GM12878 (cell line): Measurements from ENCODE around the gene GSG1L. TPM values are rescaled to one million over a fixed set of nuclear protein-coding genes. Genes with fewer than 3 reads are reported as not detected.

Experiments used
- ATAC-seq: fragments of 200-7000 bp; cut with Tn5 transposase; 3 replicates; pipeline ENCODE4 v1.9.1; 2020; ENCODE audit warnings: mild to moderate bottlenecking, moderate library complexity
- BruUV-seq: library from RNA; stranded (reverse); fragments of 400-500 nt; replicated peaks from 2 replicates; lab custom pipeline; 2021; lab: Mats Ljungman, UMichigan
- CTCF ChIA-PET: fragments of 300-600 bp; sonication (Branson Sonifier 250); formaldehyde crosslinking; extraction: SDS; loops from one replicate; lab custom pipeline; 2021; ENCODE audit warnings: inconsistent platforms; lab: Yijun Ruan, JAX
- POLR2A ChIA-PET: fragments of 350-600 bp; formaldehyde crosslinking; extraction: SDS; loops from one replicate; lab custom pipeline; 2021; ENCODE audit warnings: inconsistent platforms; lab: Charles Lee
- RAD21 ChIA-PET: fragments of 300-600 bp; sonication (Branson Sonifier 250); formaldehyde crosslinking; loops from one replicate; lab custom pipeline; 2023; ENCODE audit warnings: antibody characterized with exemption; ENCODE audit not compliant: unreplicated experiment; lab: Charles Lee
- SMC1A ChIA-PET: fragments of 300-600 bp; sonication (Branson Sonifier 250); formaldehyde crosslinking; loops from one replicate; lab custom pipeline; 2023; ENCODE audit not compliant: unreplicated experiment, uncharacterized antibody; lab: Charles Lee
- DNase-seq: peaks from one replicate; pipeline ENCODE4 v3.0.0-alpha.2; 2011; ENCODE audit warnings: low read depth, low spot score
- FAIRE-seq: peaks from 3 replicates; lab custom pipeline; 2011; peaks lifted over from hg19 to GRCh38; lab: Jason Lieb, UNC
- H2AFZ ChIP-seq: 2 replicates; pipeline ENCODE4 v1.6.0; 2011; ENCODE audit warnings: low read depth, low read length, control low read depth; ENCODE audit not compliant: control insufficient read depth
- H3K27ac ChIP-seq: 2 replicates; pipeline ENCODE4 v1.5.1; 2011; ENCODE audit warnings: control low read depth; ENCODE audit not compliant: control insufficient read depth, insufficient read depth
- H3K27me3 ChIP-seq, 2 experiments: replicated peaks in 1 of 2; 2 replicates each; pipeline versions ENCODE4 v1.6.0 to v1.6.1; 2011; ENCODE audit warnings: low read length in 1 of 2; ENCODE audit not compliant: control insufficient read depth in 2 of 2, insufficient read depth in 2 of 2
- H3K36me3 ChIP-seq, 2 experiments: 2 replicates each; pipeline ENCODE4 v1.5.1; 2011; ENCODE audit warnings: low read length in 1 of 2; ENCODE audit not compliant: control insufficient read depth in 2 of 2, insufficient read depth in 2 of 2
- H3K4me1 ChIP-seq: 2 replicates; pipeline ENCODE4 v1.6.1; 2011; ENCODE audit warnings: mild to moderate bottlenecking, low read length, moderate library complexity, mixed read lengths; ENCODE audit not compliant: control insufficient read depth, insufficient read depth
- H3K4me2 ChIP-seq: 2 replicates; pipeline ENCODE4 v1.6.0; 2011; ENCODE audit warnings: control low read depth; ENCODE audit not compliant: control insufficient read depth, insufficient read depth
- H3K4me3 ChIP-seq: fragments of 200-600 bp; sonication (generic); 2 replicates; pipeline ENCODE4 v1.5.1; 2016
- H3K79me2 ChIP-seq: 2 replicates; pipeline ENCODE4 v1.6.0; 2011; ENCODE audit warnings: low read length; ENCODE audit not compliant: control insufficient read depth, insufficient read depth
- H3K9ac ChIP-seq: 2 replicates; pipeline ENCODE4 v1.8.0; 2011; ENCODE audit warnings: low read length, control low read depth, mixed read lengths; ENCODE audit not compliant: control insufficient read depth, insufficient read depth
- H3K9me3 ChIP-seq: replicated peaks from 3 replicates; pipeline ENCODE4 v1.5.1; 2011; ENCODE audit warnings: mild to moderate bottlenecking, low read length; ENCODE audit not compliant: control insufficient read depth, insufficient read depth
- H4K20me1 ChIP-seq: 2 replicates; pipeline ENCODE4 v1.6.0; 2011; ENCODE audit not compliant: control insufficient read depth, insufficient read depth
- BRCA1 ChIP-seq: IDR thresholded peaks from 2 replicates; pipeline ENCODE4 v1.6.1; 2011; ENCODE audit warnings: low read depth, low read length, improper control_type of control experiment
- CHD4 ChIP-seq: fragments of 200-600 bp; sonication (generic); IDR thresholded peaks from 2 replicates; pipeline ENCODE4 v1.6.1; 2016; ENCODE audit warnings: mild to moderate bottlenecking
- KAT2A ChIP-seq: conservative IDR thresholded peaks from 2 replicates; pipeline ENCODE4 v1.6.1; 2011; ENCODE audit warnings: low read depth, low read length; ENCODE audit not compliant: control insufficient read depth
- NFYA ChIP-seq: IDR thresholded peaks from 2 replicates; pipeline ENCODE4 v1.6.1; 2011; ENCODE audit warnings: low read depth, mild to moderate bottlenecking, low read length, improper control_type of control experiment, borderline replicate concordance
- PAX5 ChIP-seq: IDR thresholded peaks from 2 replicates; pipeline ENCODE4 v1.6.1; 2011; ENCODE audit warnings: low read depth, low read length, borderline replicate concordance
- POLR2AphosphoS5 ChIP-seq: IDR thresholded peaks from 2 replicates; pipeline ENCODE4 v1.6.1; 2011; ENCODE audit warnings: mild to moderate bottlenecking, low read length, inconsistent platforms
- STAT3 ChIP-seq: IDR thresholded peaks from 2 replicates; pipeline ENCODE4 v1.6.1; 2011; ENCODE audit warnings: low read depth, low read length, improper control_type of control experiment
- TCF3 ChIP-seq: IDR thresholded peaks from 2 replicates; pipeline ENCODE4 v1.6.1; 2012; ENCODE audit warnings: low read depth, mild to moderate bottlenecking, low read length, borderline replicate concordance; ENCODE audit not compliant: insufficient read depth
- ZNF274 ChIP-seq: IDR thresholded peaks from one replicate; pipeline ENCODE4 v1.8.0; 2011; ENCODE audit not compliant: insufficient read length, insufficient read depth
- WGBS: methylation state at CpG from one replicate; pipeline ENCODE4 v1.1.6; 2016; ENCODE audit warnings: low lambda C conversion rate; ENCODE audit not compliant: insufficient replicate concordance, insufficient coverage; ENCODE audit errors: missing lambda C conversion rate; 5-methylcytosine and 5-hydroxymethylcytosine counted together
- in situ Hi-C: fragments of 300-500 bp; cut with MboI; formaldehyde crosslinking; loops from 9 replicates; pipeline ENCODE4 v1.14.3; 2018; ENCODE audit warnings: mixed read lengths
- intact Hi-C: fragments of 100-400 bp; cut with micrococcal nuclease; formaldehyde crosslinking; loops from one replicate; pipeline ENCODE4 v1.14.2; 2022; ENCODE audit not compliant: unreplicated experiment
- polyA plus RNA-seq, 11 experiments: library from polyadenylated mRNA; depleted of rRNA in 4 of 11; unstranded in 6 of 11; stranded (reverse) in 5 of 11; fragments of >200 nt; fragmentation: Nextera tagmentation in 4 of 11; fragmentation: Illumina TruSeq in 1 of 11; extraction: Ambion mirVana in 4 of 11; extraction: Trizol in 1 of 11; gene quantifications; 1 replicate in 1 of 11; 2 replicates in 10 of 11; pipeline versions ENCODE4 v1.2.1 to v1.2.3, GENCODE V29; 2011 to 2016; ENCODE audit warnings: inconsistent platforms in 2 of 11, missing spikeins in 2 of 11, low read depth in 1 of 11
- total RNA-seq, 4 experiments: library from RNA; depleted of rRNA in 3 of 4; stranded (reverse); fragments of >200 nt in 3 of 4; fragmentation: Illumina TruSeq in 1 of 4; extraction: Trizol in 1 of 4; gene quantifications; 2 replicates each; pipeline versions ENCODE4 v1.2.1 to v1.2.3, GENCODE V29; 2013 to 2021
- TF ChIP-seq, protein P1 (sequence below): fragments of 450-650 bp; formaldehyde crosslinking; IDR thresholded peaks from 2 replicates; pipeline ENCODE4 v1.5.0; 2022; ENCODE audit warnings: mild to moderate bottlenecking, missing genetic modification characterization

The GSG1L gene
- total and polyA plus RNA-seq, 10 of the 15 experiments (the other 5 are each of a cell fraction or from before 2014, with no cell fraction given), result not detected

DNA sequence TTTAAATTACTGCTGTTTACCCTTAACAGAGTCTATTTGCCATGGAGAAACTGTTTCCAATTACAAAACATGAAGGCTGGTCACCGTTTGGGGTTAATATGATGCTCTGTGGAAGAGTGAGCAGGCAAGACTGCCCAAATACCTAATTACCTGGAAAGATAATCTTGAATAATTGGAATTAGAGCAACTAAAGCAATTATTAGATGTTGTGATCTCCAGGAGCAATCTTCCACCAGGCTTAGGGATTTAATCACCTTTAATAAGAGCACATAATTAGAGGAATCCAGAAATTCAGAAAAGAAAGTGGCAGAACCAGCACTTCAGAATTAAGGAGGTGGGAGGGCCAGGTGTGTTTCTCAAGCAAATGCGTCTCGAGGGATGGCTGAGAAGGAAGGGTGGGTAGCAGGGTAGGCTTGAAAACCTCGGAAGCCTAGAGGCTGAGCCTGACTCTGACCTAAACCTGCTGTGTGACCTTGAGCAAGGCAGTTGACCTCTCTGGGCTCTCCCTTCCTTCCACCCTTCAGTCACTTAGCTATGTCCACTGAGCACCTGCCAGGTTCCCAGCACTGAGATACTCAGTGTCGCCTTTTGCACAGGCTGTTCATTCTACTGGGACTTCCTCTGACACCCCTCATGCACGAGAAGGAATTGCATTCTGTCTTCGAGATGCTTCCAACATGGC lies 113.2 kb downstream of the GSG1L start:
- ChIA-PET RAD21 (no interaction called here), POLR2A (no interaction called here), CTCF (no interaction called here), SMC1A (no interaction called here)
- intact Hi-C loops, result no loop called here
- Histone ChIP-seq H3K27me3 (peaks cover 0 to 2% of the 10 kb centered on the region in 2 experiments; a peak in 1 of 4 replicates), H3K27ac (no peak overlapping the region), H2AFZ (no peak overlapping the region), H4K20me1 (no peaks in the 10 kb centered on the region), H3K4me1 (no peaks in the 10 kb centered on the region), H3K36me3 (no peaks in the 10 kb centered on the region), H3K79me2 (no peaks in the 10 kb centered on the region), H3K4me3 (no peak overlapping the region), H3K9ac (no peak overlapping the region), H3K9me3 (peaks cover 2% of the 10 kb centered on the region; the same call in 2 of the 3 replicates), H3K4me2 (no peak overlapping the region)
- WGBS, result 21% methylated on average over 7 of the region's 7 CpGs
- TF ChIP-seq NFYA, result no peak
- TF ChIP-seq CHD4, result no peak
- no peak for TF ChIP-seq POLR2AphosphoS5
- no peak for TF ChIP-seq TCF3
- TF ChIP-seq, protein P1, sequence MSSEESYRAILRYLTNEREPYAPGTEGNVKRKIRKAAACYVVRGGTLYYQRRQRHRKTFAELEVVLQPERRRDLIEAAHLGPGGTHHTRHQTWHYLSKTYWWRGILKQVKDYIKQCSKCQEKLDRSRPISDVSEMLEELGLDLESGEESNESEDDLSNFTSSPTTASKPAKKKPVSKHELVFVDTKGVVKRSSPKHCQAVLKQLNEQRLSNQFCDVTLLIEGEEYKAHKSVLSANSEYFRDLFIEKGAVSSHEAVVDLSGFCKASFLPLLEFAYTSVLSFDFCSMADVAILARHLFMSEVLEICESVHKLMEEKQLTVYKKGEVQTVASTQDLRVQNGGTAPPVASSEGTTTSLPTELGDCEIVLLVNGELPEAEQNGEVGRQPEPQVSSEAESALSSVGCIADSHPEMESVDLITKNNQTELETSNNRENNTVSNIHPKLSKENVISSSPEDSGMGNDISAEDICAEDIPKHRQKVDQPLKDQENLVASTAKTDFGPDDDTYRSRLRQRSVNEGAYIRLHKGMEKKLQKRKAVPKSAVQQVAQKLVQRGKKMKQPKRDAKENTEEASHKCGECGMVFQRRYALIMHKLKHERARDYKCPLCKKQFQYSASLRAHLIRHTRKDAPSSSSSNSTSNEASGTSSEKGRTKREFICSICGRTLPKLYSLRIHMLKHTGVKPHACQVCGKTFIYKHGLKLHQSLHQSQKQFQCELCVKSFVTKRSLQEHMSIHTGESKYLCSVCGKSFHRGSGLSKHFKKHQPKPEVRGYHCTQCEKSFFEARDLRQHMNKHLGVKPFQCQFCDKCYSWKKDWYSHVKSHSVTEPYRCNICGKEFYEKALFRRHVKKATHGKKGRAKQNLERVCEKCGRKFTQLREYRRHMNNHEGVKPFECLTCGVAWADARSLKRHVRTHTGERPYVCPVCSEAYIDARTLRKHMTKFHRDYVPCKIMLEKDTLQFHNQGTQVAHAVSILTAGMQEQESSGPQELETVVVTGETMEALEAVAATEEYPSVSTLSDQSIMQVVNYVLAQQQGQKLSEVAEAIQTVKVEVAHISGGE (CRISPR knock-in tag), result no peak
- no peak for TF ChIP-seq STAT3
- no peak for TF ChIP-seq ZNF274
- no peak for TF ChIP-seq PAX5
- no peak for TF ChIP-seq BRCA1
- TF ChIP-seq KAT2A, result no peak
- in situ Hi-C loops, result no loop called here
- FAIRE-seq, result no peak
- no peak for DNase-seq
- no peak for ATAC-seq
- no TSS peak for BruUV-seq
